ENCODE results near the gene PHF11.

- no peak for TF ChIP-seq POLR2A (IDR thresholded peaks at IDR 0.05; ENCODE audit: low read depth, low read length)
- no peak for TF ChIP-seq PAX5 (IDR thresholded peaks at IDR 0.05; ENCODE audit: insufficient read depth, low read length, severe bottlenecking)
These were observed 25.5 kb downstream of the PHF11 start for GRCh38 chr13:49521224-49521623.
